Activated naive CD8-positive, alpha-beta T cell treated with anti-CD3 and anti-CD28 coated beads for 36 hours (primary cell): Measurements from ENCODE around the gene DYSF. TPM values are rescaled to one million over a fixed set of nuclear protein-coding genes. Genes with fewer than 3 reads are reported as not detected.
"Not testable (repeated sequence)": the region's sequence is repeated elsewhere in the genome, so short reads cannot be mapped to it uniquely, and the experiment has no call there.

Experiments
- DNase-seq: peaks from one replicate; pipeline ENCODE4 v3.0.0; 2021
- H3K27ac Mint-ChIP-seq: one replicate; pipeline ENCODE4 v1.8.0; 2022; ENCODE audit warnings: mild to moderate bottlenecking, moderate library complexity, mixed read lengths
- H3K27me3 Mint-ChIP-seq: one replicate; pipeline ENCODE4 v1.8.0; 2022; ENCODE audit warnings: mild to moderate bottlenecking, mixed read lengths
- H3K36me3 Mint-ChIP-seq: one replicate; pipeline ENCODE4 v1.8.0; 2021; ENCODE audit warnings: mild to moderate bottlenecking, mixed read lengths
- H3K4me1 Mint-ChIP-seq: one replicate; pipeline ENCODE4 v1.8.0; 2021; ENCODE audit warnings: mixed read lengths
- H3K4me3 Mint-ChIP-seq: one replicate; pipeline ENCODE4 v1.8.0; 2022; ENCODE audit warnings: mild to moderate bottlenecking, moderate library complexity, mixed read lengths
- H3K9me3 Mint-ChIP-seq: one replicate; pipeline ENCODE4 v1.8.0; 2022; ENCODE audit warnings: mixed read lengths
- total RNA-seq, 2 experiments: library from RNA; stranded (reverse); gene quantifications; one replicate each; pipeline ENCODE4 v1.2.3, GENCODE V29; 2021

The DYSF gene
- total RNA-seq, 2 experiments from 2014 or later = 4.3 to 5.5 TPM

- peaks cover 16% of the 10 kb centered on the region for H3K27me3 Mint-ChIP-seq
- H3K4me3 Mint-ChIP-seq = no peak overlapping the region
- no peaks in the 10 kb centered on the region for H3K9me3 Mint-ChIP-seq
- no peak overlapping the region for H3K27ac Mint-ChIP-seq
- no peaks in the 10 kb centered on the region for H3K36me3 Mint-ChIP-seq
- no peak for DNase-seq
- H3K4me1 Mint-ChIP-seq = no peaks in the 10 kb centered on the region
Measured at GRCh38 chr2:71630454-71631328, 177.3 kb downstream of the DYSF start.

- DNase-seq = no peak
- Mint-ChIP-seq H3K36me3 (no peaks in the 10 kb centered on the region), H3K27ac (no peak overlapping the region), H3K4me3 (no peak overlapping the region), H3K9me3 (no peaks in the 10 kb centered on the region), H3K4me1 (no peaks in the 10 kb centered on the region), H3K27me3 (peaks cover 16% of the 10 kb centered on the region)
Measured at GRCh38 chr2:71631411-71631931, 178.1 kb downstream of the DYSF start.

GRCh38 chr2:71633086-71633485 lies 179.7 kb downstream of the DYSF start:
- H3K36me3 Mint-ChIP-seq = no peaks in the 10 kb centered on the region
- no peak for DNase-seq
- H3K27ac Mint-ChIP-seq = no peak overlapping the region
- H3K27me3 Mint-ChIP-seq = peaks cover 8% of the 10 kb centered on the region
- no peaks in the 10 kb centered on the region for H3K9me3 Mint-ChIP-seq
- H3K4me3 Mint-ChIP-seq = no peak overlapping the region
- no peaks in the 10 kb centered on the region for H3K4me1 Mint-ChIP-seq

GRCh38 chr2:71634567-71634966 lies 181.2 kb downstream of the DYSF start:
- Mint-ChIP-seq H3K27ac (no peak overlapping the region), H3K9me3 (no peaks in the 10 kb centered on the region), H3K4me1 (no peaks in the 10 kb centered on the region), H3K27me3 (peaks cover 5% of the 10 kb centered on the region), H3K36me3 (no peaks in the 10 kb centered on the region), H3K4me3 (no peak overlapping the region)
- no peak for DNase-seq

- H3K4me3 Mint-ChIP-seq = no peak overlapping the region
- no peak for DNase-seq
- H3K9me3 Mint-ChIP-seq = no peaks in the 10 kb centered on the region
- H3K4me1 Mint-ChIP-seq = no peaks in the 10 kb centered on the region
- H3K27ac Mint-ChIP-seq = no peak overlapping the region
- H3K27me3 Mint-ChIP-seq = no peaks in the 10 kb centered on the region
- H3K36me3 Mint-ChIP-seq = no peaks in the 10 kb centered on the region
Measured at GRCh38 chr2:71635798-71636197, 182.4 kb downstream of the DYSF start.

GRCh38 chr2:71637168-71637567 lies 183.8 kb downstream of the DYSF start:
- H3K4me3 Mint-ChIP-seq = no peak overlapping the region
- no peaks in the 10 kb centered on the region for H3K27me3 Mint-ChIP-seq
- DNase-seq = no peak
- H3K9me3 Mint-ChIP-seq = no peaks in the 10 kb centered on the region
- H3K36me3 Mint-ChIP-seq = no peaks in the 10 kb centered on the region
- H3K4me1 Mint-ChIP-seq = no peaks in the 10 kb centered on the region
- H3K27ac Mint-ChIP-seq = no peak overlapping the region

- H3K4me1 Mint-ChIP-seq = no peaks in the 10 kb centered on the region
- H3K27me3 Mint-ChIP-seq = no peaks in the 10 kb centered on the region
- no peaks in the 10 kb centered on the region for H3K9me3 Mint-ChIP-seq
- no peaks in the 10 kb centered on the region for H3K36me3 Mint-ChIP-seq
- no peak overlapping the region for H3K27ac Mint-ChIP-seq
- DNase-seq = no peak
- H3K4me3 Mint-ChIP-seq = no peak overlapping the region
Measured at GRCh38 chr2:71637736-71638135, 184.4 kb downstream of the DYSF start.

- no peaks in the 10 kb centered on the region for H3K4me1 Mint-ChIP-seq
- H3K27ac Mint-ChIP-seq = no peak overlapping the region
- peaks cover 9% of the 10 kb centered on the region for H3K27me3 Mint-ChIP-seq
Measured at GRCh38 chr2:71639735-71640134, 186.4 kb downstream of the DYSF start.

GRCh38 chr2:71640489-71640888 lies 187.1 kb downstream of the DYSF start:
- no peak overlapping the region for H3K4me3 Mint-ChIP-seq
- DNase-seq = no peak
- H3K9me3 Mint-ChIP-seq = no peaks in the 10 kb centered on the region
- no peaks in the 10 kb centered on the region for H3K36me3 Mint-ChIP-seq
- H3K27me3 Mint-ChIP-seq = peaks cover 9% of the 10 kb centered on the region
- no peaks in the 10 kb centered on the region for H3K4me1 Mint-ChIP-seq
- no peak overlapping the region for H3K27ac Mint-ChIP-seq

More at GRCh38 chr2:71639735-71640134, 186.4 kb downstream of the DYSF start:
- H3K4me3 Mint-ChIP-seq = no peak overlapping the region
- DNase-seq = no peak
- H3K36me3 Mint-ChIP-seq = no peaks in the 10 kb centered on the region
- H3K9me3 Mint-ChIP-seq = no peaks in the 10 kb centered on the region

- no peak overlapping the region for H3K4me3 Mint-ChIP-seq
- no peak overlapping the region for H3K27ac Mint-ChIP-seq
- peaks cover 2% of the 10 kb centered on the region for H3K9me3 Mint-ChIP-seq
- H3K27me3 Mint-ChIP-seq = peaks cover 20% of the 10 kb centered on the region
- no peaks in the 10 kb centered on the region for H3K36me3 Mint-ChIP-seq
- H3K4me1 Mint-ChIP-seq = no peaks in the 10 kb centered on the region
- no peak for DNase-seq
Measured at GRCh38 chr2:71643674-71644357, 190.5 kb downstream of the DYSF start.

GRCh38 chr2:71646028-71646427 lies 192.7 kb downstream of the DYSF start:
- H3K27me3 Mint-ChIP-seq = peaks cover 20% of the 10 kb centered on the region
- H3K9me3 Mint-ChIP-seq = peaks cover 2% of the 10 kb centered on the region
- no peak overlapping the region for H3K4me3 Mint-ChIP-seq
- DNase-seq = no peak
- no peak overlapping the region for H3K27ac Mint-ChIP-seq
- no peaks in the 10 kb centered on the region for H3K36me3 Mint-ChIP-seq
- H3K4me1 Mint-ChIP-seq = no peaks in the 10 kb centered on the region

GRCh38 chr2:71647356-71647755 lies 194.0 kb downstream of the DYSF start:
- Mint-ChIP-seq H3K9me3 (peaks cover 2% of the 10 kb centered on the region), H3K27ac (no peak overlapping the region)

GRCh38 chr2:71655498-71655897 lies 202.1 kb downstream of the DYSF start:
- no peaks in the 10 kb centered on the region for H3K4me1 Mint-ChIP-seq
- H3K27ac Mint-ChIP-seq = no peak overlapping the region
- peaks cover 12% of the 10 kb centered on the region for H3K9me3 Mint-ChIP-seq
- no peak overlapping the region for H3K4me3 Mint-ChIP-seq
- no peak for DNase-seq
- no peaks in the 10 kb centered on the region for H3K27me3 Mint-ChIP-seq
- peaks cover 3% of the 10 kb centered on the region for H3K36me3 Mint-ChIP-seq

More at GRCh38 chr2:71647356-71647755, 194.0 kb downstream of the DYSF start:
- H3K4me1 Mint-ChIP-seq = no peaks in the 10 kb centered on the region
- peaks cover 20% of the 10 kb centered on the region for H3K27me3 Mint-ChIP-seq
- no peaks in the 10 kb centered on the region for H3K36me3 Mint-ChIP-seq
- no peak overlapping the region for H3K4me3 Mint-ChIP-seq
- no peak for DNase-seq

GRCh38 chr2:71658256-71658655 lies 204.9 kb downstream of the DYSF start:
- H3K27ac Mint-ChIP-seq, H3K27me3 Mint-ChIP-seq, DNase-seq, H3K36me3 Mint-ChIP-seq, H3K4me3 Mint-ChIP-seq, H3K4me1 Mint-ChIP-seq: not testable (repeated sequence)
- H3K9me3 Mint-ChIP-seq = peaks cover 12% of the 10 kb centered on the region

GRCh38 chr2:71658771-71659170 lies 205.4 kb downstream of the DYSF start:
- DNase-seq = no peak
- Mint-ChIP-seq H3K4me1 (no peaks in the 10 kb centered on the region), H3K4me3 (no peak overlapping the region), H3K9me3 (peaks cover 12% of the 10 kb centered on the region), H3K36me3 (peaks cover 3% of the 10 kb centered on the region), H3K27ac (no peak overlapping the region), H3K27me3 (no peaks in the 10 kb centered on the region)
